HEK293T (cell line): ENCODE data around the gene CDX2.

Experiments used
- CTCF ChIA-PET: fragments of 350-600 bp; formaldehyde crosslinking; extraction: SDS; loops from one replicate; lab custom pipeline; 2021; ENCODE audit warnings: antibody characterized with exemption, inconsistent platforms; lab: Yijun Ruan, JAX
- POLR2A ChIA-PET: fragments of 350-600 bp; formaldehyde crosslinking; extraction: SDS; loops from one replicate; lab custom pipeline; 2020; ENCODE audit warnings: antibody characterized with exemption, inconsistent platforms; lab: Yijun Ruan, JAX
- DNase-seq: peaks from one replicate; pipeline ENCODE4 v3.0.0; 2012; ENCODE audit warnings: mixed read lengths; ENCODE audit errors: extremely low spot score
- ARNT ChIP-seq: fragments of 450-650 bp; IDR thresholded peaks from 2 replicates; pipeline ENCODE4 v1.6.1; 2017; ENCODE audit warnings: mild to moderate bottlenecking
- BHLHE40 ChIP-seq: fragments of 450-650 bp; IDR thresholded peaks from 2 replicates; pipeline ENCODE4 v1.6.1; 2016; ENCODE audit warnings: mild to moderate bottlenecking, moderate library complexity, borderline replicate concordance
- CTBP1 ChIP-seq: fragments of 450-650 bp; IDR thresholded peaks from 2 replicates; pipeline ENCODE4 v1.6.1; 2016; ENCODE audit warnings: borderline replicate concordance
- ELF4 ChIP-seq: fragments of 450-650 bp; IDR thresholded peaks from 2 replicates; pipeline ENCODE4 v1.6.1; 2017; ENCODE audit warnings: antibody characterized with exemption
- FOXA1 ChIP-seq: fragments of 450-650 bp; IDR thresholded peaks from 2 replicates; pipeline ENCODE4 v1.6.1; 2016; ENCODE audit warnings: mild to moderate bottlenecking
- FOXK2 ChIP-seq: fragments of 450-650 bp; IDR thresholded peaks from 2 replicates; pipeline ENCODE4 v1.6.1; 2016; ENCODE audit warnings: mild to moderate bottlenecking
- FOXM1 ChIP-seq: fragments of 450-650 bp; IDR thresholded peaks from 2 replicates; pipeline ENCODE4 v1.6.1; 2017; ENCODE audit warnings: mild to moderate bottlenecking, borderline replicate concordance
- HDGF ChIP-seq: fragments of 450-650 bp; IDR thresholded peaks from 2 replicates; pipeline ENCODE4 v1.6.1; 2017; ENCODE audit warnings: antibody characterized with exemption, borderline replicate concordance
- L3MBTL2 ChIP-seq: fragments of 450-650 bp; conservative IDR thresholded peaks from 2 replicates; pipeline ENCODE4 v1.6.1; 2016; ENCODE audit warnings: mild to moderate bottlenecking
- LEF1 ChIP-seq: fragments of 450-650 bp; IDR thresholded peaks from 2 replicates; pipeline ENCODE4 v1.6.1; 2017; ENCODE audit warnings: mild to moderate bottlenecking, borderline replicate concordance
- NFRKB ChIP-seq: fragments of 450-650 bp; IDR thresholded peaks from 2 replicates; pipeline ENCODE4 v1.6.1; 2016; ENCODE audit warnings: mild to moderate bottlenecking, moderate library complexity
- SP1 ChIP-seq: fragments of 450-650 bp; IDR thresholded peaks from 2 replicates; pipeline ENCODE4 v1.6.1; 2017
- SUZ12 ChIP-seq: fragments of 450-650 bp; IDR thresholded peaks from 2 replicates; pipeline ENCODE4 v1.6.1; 2016; ENCODE audit warnings: mild to moderate bottlenecking
- TARDBP ChIP-seq: fragments of 450-650 bp; IDR thresholded peaks from 2 replicates; pipeline ENCODE4 v1.6.1; 2016
- ZNF384 ChIP-seq: fragments of 450-650 bp; IDR thresholded peaks from 2 replicates; pipeline ENCODE4 v1.6.1; 2016
- TF ChIP-seq, protein P1 (sequence below): fragments of 450-650 bp; IDR thresholded peaks from 2 replicates; pipeline ENCODE4 v1.6.1; 2016

CDX2 gene

GRCh38 chr13:27933118-27933517 is 36.0 kb downstream of the CDX2 start:
- ChIA-PET CTCF (interaction anchor here (0.9 kb wide), 1 partner anchor 21 kb away, joined by 3 read pairs; no protein-coding TSS in a partner anchor), POLR2A (no interaction called here)
- TF ChIP-seq ZNF384 (no peak), CTBP1 (no peak), ARNT (no peak)
- DNase-seq = no peak

- TF ChIP-seq NFRKB = no peak
- no peak for TF ChIP-seq BHLHE40
- no peak for TF ChIP-seq FOXA1
- TF ChIP-seq SUZ12 = no peak
- TF ChIP-seq LEF1 = no peak
- no peak for TF ChIP-seq SP1
- TF ChIP-seq ELF4 = no peak
- TF ChIP-seq ARNT = no peak
- no peak for TF ChIP-seq HDGF
- POLR2A ChIA-PET = no interaction called here
- DNase-seq = no peak
Observed at GRCh38 chr13:27929868-27930267, 39.2 kb downstream of the CDX2 start.

GRCh38 chr13:27928805-27929753 is 40.0 kb downstream of the CDX2 start:
- ChIA-PET POLR2A (no interaction called here), CTCF (no interaction called here)
- TF ChIP-seq NFRKB (no peak), SP1 (no peak), ZNF384 (no peak), FOXA1 (no peak), LEF1 (no peak), ELF4 (no peak), FOXM1 (no peak), FOXK2 (no peak), TARDBP (no peak), SUZ12 (no peak), L3MBTL2 (no peak), CTBP1 (no peak), BHLHE40 (no peak), ARNT (no peak), HDGF (no peak)
- TF ChIP-seq, protein P1, sequence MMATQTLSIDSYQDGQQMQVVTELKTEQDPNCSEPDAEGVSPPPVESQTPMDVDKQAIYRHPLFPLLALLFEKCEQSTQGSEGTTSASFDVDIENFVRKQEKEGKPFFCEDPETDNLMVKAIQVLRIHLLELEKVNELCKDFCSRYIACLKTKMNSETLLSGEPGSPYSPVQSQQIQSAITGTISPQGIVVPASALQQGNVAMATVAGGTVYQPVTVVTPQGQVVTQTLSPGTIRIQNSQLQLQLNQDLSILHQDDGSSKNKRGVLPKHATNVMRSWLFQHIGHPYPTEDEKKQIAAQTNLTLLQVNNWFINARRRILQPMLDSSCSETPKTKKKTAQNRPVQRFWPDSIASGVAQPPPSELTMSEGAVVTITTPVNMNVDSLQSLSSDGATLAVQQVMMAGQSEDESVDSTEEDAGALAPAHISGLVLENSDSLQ = no peak
- DNase-seq = no peak

More at GRCh38 chr13:27929868-27930267, 39.2 kb downstream of the CDX2 start:
- CTCF ChIA-PET = interaction anchor here (1.8 kb wide), 1 partner anchor 24 kb away, joined by 4 read pairs; no protein-coding TSS in a partner anchor

DNA sequence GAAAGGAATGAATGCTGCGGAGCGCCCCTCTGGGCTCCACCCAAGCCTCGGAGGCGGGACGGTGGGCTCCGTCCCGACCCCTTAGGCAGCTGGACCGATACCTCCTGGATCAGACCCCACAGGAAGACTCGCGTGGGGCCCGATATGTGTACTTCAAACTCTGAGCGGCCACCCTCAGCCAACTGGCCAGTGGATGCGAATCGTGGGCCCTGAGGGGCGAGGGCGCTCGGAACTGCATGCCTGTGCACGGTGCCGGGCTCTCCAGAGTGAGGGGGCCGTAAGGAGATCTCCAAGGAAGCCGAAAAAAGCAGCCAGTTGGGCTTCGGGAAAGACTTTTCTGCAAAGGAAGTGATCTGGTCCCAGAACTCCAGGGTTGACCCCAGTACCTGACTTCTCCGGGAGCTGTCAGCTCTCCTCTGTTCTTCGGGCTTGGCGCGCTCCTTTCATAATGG is 40.7 kb downstream of the CDX2 start:
- TF ChIP-seq ARNT (no peak), FOXK2 (no peak), SP1 (no peak), HDGF (no peak), LEF1 (no peak), ZNF384 (no peak), SUZ12 (no peak), CTBP1 (no peak), BHLHE40 (no peak)
- TF ChIP-seq, protein P1 = no peak
- ChIA-PET CTCF (no interaction called here), POLR2A (no interaction called here)
- no peak for DNase-seq

GRCh38 chr13:27927444-27928352 is 41.4 kb downstream of the CDX2 start:
- POLR2A ChIA-PET = no interaction called here
- TF ChIP-seq BHLHE40 (no peak), ARNT (no peak), SUZ12 (no peak), FOXA1 (no peak)
- no peak for DNase-seq
- CTCF ChIA-PET = no interaction called here

- DNase-seq = no peak
- CTCF ChIA-PET = no interaction called here
- POLR2A ChIA-PET = no interaction called here
- no peak for TF ChIP-seq ARNT
- TF ChIP-seq ELF4 = no peak
- no peak for TF ChIP-seq FOXK2
- TF ChIP-seq, protein P1 = no peak
- no peak for TF ChIP-seq FOXM1
- no peak for TF ChIP-seq SP1
- no peak for TF ChIP-seq HDGF
- TF ChIP-seq FOXA1 = no peak
- no peak for TF ChIP-seq SUZ12
- no peak for TF ChIP-seq NFRKB
- TF ChIP-seq L3MBTL2 = no peak
- TF ChIP-seq ZNF384 = no peak
Observed at GRCh38 chr13:27926644-27927434, 42.3 kb downstream of the CDX2 start.
